WTC11 (cell line): ENCODE measurements around the gene ODAD3. TPM values are rescaled to one million over a fixed set of nuclear protein-coding genes. Genes with fewer than 3 reads are reported as not detected.

ENCODE experiments used
- ATAC-seq: fragments of 200-7000 bp; cut with Tn5 transposase; 2 replicates; pipeline ENCODE4 v1.10.0; 2021; ENCODE audit warnings: mild to moderate bottlenecking, moderate library complexity
- CTCF ChIA-PET: fragments of 300-600 bp; sonication (Branson Sonifier 250); formaldehyde crosslinking; loops from one replicate; lab custom pipeline; 2021; ENCODE audit warnings: antibody characterized with exemption; lab: Charles Lee
- POLR2A ChIA-PET: fragments of 350-600 bp; sonication (Branson Sonifier 250); formaldehyde crosslinking; loops from one replicate; lab custom pipeline; 2021; ENCODE audit warnings: antibody characterized with exemption; lab: Charles Lee
- DNase-seq: peaks from one replicate; pipeline ENCODE4 v3.0.0; 2021; ENCODE audit warnings: low spot score
- H3K27ac Mint-ChIP-seq: 2 replicates; pipeline ENCODE4 v1.8.0; 2021; ENCODE audit warnings: mixed read lengths
- H3K27me3 Mint-ChIP-seq: 2 replicates; pipeline ENCODE4 v1.8.0; 2021; ENCODE audit warnings: low read depth, mild to moderate bottlenecking, moderate library complexity, mixed read lengths
- H3K36me3 Mint-ChIP-seq: 2 replicates; pipeline ENCODE4 v1.8.0; 2021; ENCODE audit warnings: mixed read lengths
- H3K4me1 Mint-ChIP-seq: 2 replicates; pipeline ENCODE4 v1.8.0; 2022; ENCODE audit warnings: mixed read lengths
- H3K4me3 Mint-ChIP-seq: 2 replicates; pipeline ENCODE4 v1.8.0; 2021; ENCODE audit warnings: mild to moderate bottlenecking, moderate library complexity, mixed read lengths
- H3K9me3 Mint-ChIP-seq: 2 replicates; pipeline ENCODE4 v1.8.0; 2021; ENCODE audit warnings: mixed read lengths
- ATF1 ChIP-seq: sonication (generic); formaldehyde crosslinking; IDR thresholded peaks from 2 replicates; pipeline ENCODE4 v1.8.1; 2023; ENCODE audit warnings: mild to moderate bottlenecking, moderate library complexity, missing genetic modification reagents
- EMX1 ChIP-seq: fragments of 250-450 bp; sonication (Bioruptor Pico); IDR thresholded peaks from 2 replicates; pipeline ENCODE4 v1.8.0; 2021; ENCODE audit warnings: mild to moderate bottlenecking
- ETV6 ChIP-seq: sonication (generic); formaldehyde crosslinking; IDR thresholded peaks from 2 replicates; pipeline ENCODE4 v1.8.1; 2022; ENCODE audit warnings: mild to moderate bottlenecking, missing genetic modification reagents
- JUN ChIP-seq: sonication (generic); formaldehyde crosslinking; IDR thresholded peaks from 2 replicates; pipeline ENCODE4 v1.8.0; 2023; ENCODE audit warnings: mild to moderate bottlenecking, missing genetic modification reagents
- SOX15 ChIP-seq: fragments of 250-450 bp; sonication (Bioruptor Pico); IDR thresholded peaks from 2 replicates; pipeline ENCODE4 v1.9.0; 2021; ENCODE audit warnings: mild to moderate bottlenecking
- TEAD4 ChIP-seq: sonication (generic); formaldehyde crosslinking; IDR thresholded peaks from 2 replicates; pipeline ENCODE4 v1.8.0; 2022; ENCODE audit warnings: mild to moderate bottlenecking, missing genetic modification reagents
- ZNF263 ChIP-seq: sonication (generic); formaldehyde crosslinking; IDR thresholded peaks from 2 replicates; pipeline ENCODE4 v1.8.1; 2022; ENCODE audit warnings: low read depth, mild to moderate bottlenecking, moderate library complexity, missing genetic modification reagents
- ZNF423 ChIP-seq: fragments of 250-450 bp; sonication (Bioruptor Pico); IDR thresholded peaks from 2 replicates; pipeline ENCODE4 v2.1.2; 2022; ENCODE audit warnings: mild to moderate bottlenecking, moderate library complexity
- total RNA-seq: library from RNA; stranded (reverse); gene quantifications from 3 replicates; pipeline ENCODE4 v1.2.3, GENCODE V29; 2021
- TF ChIP-seq, protein P1 (sequence below): sonication (generic); formaldehyde crosslinking; IDR thresholded peaks from 2 replicates; pipeline ENCODE4 v1.8.1; 2023; ENCODE audit warnings: mild to moderate bottlenecking, missing genetic modification reagents, moderate library complexity
- TF ChIP-seq, protein P2 (sequence below): fragments of 200-600 bp; IDR thresholded peaks from 2 replicates; pipeline ENCODE4 v1.8.0; 2022; ENCODE audit warnings: antibody characterized with exemption
- TF ChIP-seq, protein P3 (sequence below): sonication (generic); formaldehyde crosslinking; IDR thresholded peaks from 2 replicates; pipeline ENCODE4 v1.8.0; 2022; ENCODE audit warnings: mild to moderate bottlenecking, missing genetic modification reagents
- TF ChIP-seq, protein P4 (sequence below): sonication (generic); formaldehyde crosslinking; IDR thresholded peaks from 2 replicates; pipeline ENCODE4 v1.8.0; 2023; ENCODE audit warnings: missing genetic modification reagents

ODAD3 gene
- total RNA-seq, 1 experiment from 2014 or later = 4.1 TPM

DNA sequence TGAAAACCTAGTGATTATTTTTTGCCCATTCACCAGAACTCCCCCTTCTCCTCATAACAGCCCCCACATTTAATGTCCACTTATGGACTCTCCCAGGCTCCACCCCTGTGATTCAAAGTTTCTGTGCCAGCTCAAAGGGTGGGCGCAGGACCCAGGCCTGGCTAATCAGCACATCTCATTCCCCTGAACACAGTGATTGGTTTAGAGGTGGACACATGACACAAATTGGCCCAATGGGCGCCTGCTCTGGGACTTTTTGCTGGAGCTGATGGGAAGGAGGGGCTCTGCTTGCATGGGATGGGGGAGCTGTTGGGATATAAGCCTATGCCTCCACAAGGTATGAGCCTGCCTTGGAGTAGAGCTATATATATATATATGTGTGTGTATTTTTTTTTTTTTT, 44.6 kb downstream of the ODAD3 start:
- Mint-ChIP-seq H3K4me1 (peaks cover 4% of the 10 kb centered on the region), H3K4me3 (no peak overlapping the region)
- TF ChIP-seq ATF1 (CRISPR knock-in tag) = no peak
- TF ChIP-seq, protein P1, sequence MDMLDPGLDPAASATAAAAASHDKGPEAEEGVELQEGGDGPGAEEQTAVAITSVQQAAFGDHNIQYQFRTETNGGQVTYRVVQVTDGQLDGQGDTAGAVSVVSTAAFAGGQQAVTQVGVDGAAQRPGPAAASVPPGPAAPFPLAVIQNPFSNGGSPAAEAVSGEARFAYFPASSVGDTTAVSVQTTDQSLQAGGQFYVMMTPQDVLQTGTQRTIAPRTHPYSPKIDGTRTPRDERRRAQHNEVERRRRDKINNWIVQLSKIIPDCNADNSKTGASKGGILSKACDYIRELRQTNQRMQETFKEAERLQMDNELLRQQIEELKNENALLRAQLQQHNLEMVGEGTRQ (CRISPR knock-in tag) = peak; percentile 54; the same call in 1 of the 2 replicates
- TF ChIP-seq, all 79 proteins: peak for 1
- no peak for DNase-seq
- H3K27me3 Mint-ChIP-seq = no peaks in the 10 kb centered on the region; the same call in 1 of the 2 replicates
- H3K36me3 Mint-ChIP-seq = peaks cover 16% of the 10 kb centered on the region
- POLR2A ChIA-PET = interaction anchor here (1.4 kb wide), 1 partner anchor 9 kb away, joined by 5 read pairs; no protein-coding TSS in a partner anchor
- peaks cover 13% of the 10 kb centered on the region for H3K9me3 Mint-ChIP-seq
- CTCF ChIA-PET = interaction anchor here (1.3 to 3.4 kb wide), 4 partner anchors 7 to 45 kb away, joined by 4 to 26 read pairs (median 9); partner anchors contain the start of gene PRKCSH
- peak; percentile 38; the same call in 1 of the 2 replicates for ATAC-seq
- no peak overlapping the region for H3K27ac Mint-ChIP-seq

DNA sequence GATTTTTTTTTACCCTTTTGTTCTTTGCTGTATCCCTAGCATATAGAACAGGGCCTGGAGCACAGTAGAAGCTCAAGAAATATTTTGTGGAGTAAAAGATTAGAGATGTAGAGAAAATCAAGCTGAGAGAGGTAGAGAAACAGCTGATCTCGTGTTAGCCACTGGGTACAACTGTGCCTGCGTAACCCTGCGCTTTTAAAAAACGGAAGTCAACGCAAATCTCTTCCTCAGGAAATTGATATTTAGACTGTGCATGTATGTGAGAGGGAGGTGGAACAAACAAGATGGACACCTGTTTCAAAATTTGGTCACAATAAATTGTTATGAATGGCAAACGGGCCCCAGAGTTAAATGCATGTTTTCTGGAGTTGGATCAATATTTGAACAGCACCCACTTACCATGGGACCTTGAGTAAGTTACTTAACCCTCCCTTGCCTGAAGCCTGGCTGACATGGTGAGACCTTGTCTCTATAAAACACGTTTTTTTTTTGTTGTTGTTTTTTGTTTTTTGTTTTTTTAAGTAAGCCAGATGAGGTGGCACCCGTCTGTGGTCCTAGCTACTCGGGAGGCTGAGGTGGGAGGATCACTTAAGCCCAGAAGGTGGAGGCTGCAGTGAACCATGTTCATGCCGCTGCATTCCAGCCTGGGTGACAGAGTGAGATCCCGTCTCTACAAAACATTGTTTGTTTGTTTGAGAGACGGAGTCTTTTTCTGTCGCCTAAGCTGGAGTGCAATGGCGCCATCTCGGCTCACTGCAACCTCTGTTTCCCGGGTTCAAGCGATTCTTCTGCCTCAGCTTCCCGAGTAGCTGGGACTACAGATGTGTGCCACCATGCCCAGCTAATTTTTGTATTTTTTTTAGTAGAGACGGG, 47.5 kb downstream of the ODAD3 start:
- DNase-seq = no peak
- POLR2A ChIA-PET = no interaction called here
- Mint-ChIP-seq H3K36me3 (0 out of 2 replicates have a peak, but pooled peaks cover 3% of the 10 kb centered on the region), H3K9me3 (peaks cover 9% of the 10 kb centered on the region), H3K4me1 (peaks cover 5% of the 10 kb centered on the region; the same call in 1 of the 2 replicates), H3K4me3 (no peak overlapping the region), H3K27me3 (no peaks in the 10 kb centered on the region; the same call in 1 of the 2 replicates), H3K27ac (no peak overlapping the region)
- TF ChIP-seq JUN (CRISPR knock-in tag) (no peak), ZNF423 (CRISPR knock-in tag) (no peak), EMX1 (CRISPR knock-in tag) (no peak), ZNF263 (CRISPR knock-in tag) (no peak)
- TF ChIP-seq, protein P2, sequence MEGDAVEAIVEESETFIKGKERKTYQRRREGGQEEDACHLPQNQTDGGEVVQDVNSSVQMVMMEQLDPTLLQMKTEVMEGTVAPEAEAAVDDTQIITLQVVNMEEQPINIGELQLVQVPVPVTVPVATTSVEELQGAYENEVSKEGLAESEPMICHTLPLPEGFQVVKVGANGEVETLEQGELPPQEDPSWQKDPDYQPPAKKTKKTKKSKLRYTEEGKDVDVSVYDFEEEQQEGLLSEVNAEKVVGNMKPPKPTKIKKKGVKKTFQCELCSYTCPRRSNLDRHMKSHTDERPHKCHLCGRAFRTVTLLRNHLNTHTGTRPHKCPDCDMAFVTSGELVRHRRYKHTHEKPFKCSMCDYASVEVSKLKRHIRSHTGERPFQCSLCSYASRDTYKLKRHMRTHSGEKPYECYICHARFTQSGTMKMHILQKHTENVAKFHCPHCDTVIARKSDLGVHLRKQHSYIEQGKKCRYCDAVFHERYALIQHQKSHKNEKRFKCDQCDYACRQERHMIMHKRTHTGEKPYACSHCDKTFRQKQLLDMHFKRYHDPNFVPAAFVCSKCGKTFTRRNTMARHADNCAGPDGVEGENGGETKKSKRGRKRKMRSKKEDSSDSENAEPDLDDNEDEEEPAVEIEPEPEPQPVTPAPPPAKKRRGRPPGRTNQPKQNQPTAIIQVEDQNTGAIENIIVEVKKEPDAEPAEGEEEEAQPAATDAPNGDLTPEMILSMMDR = no peak
- TF ChIP-seq, protein P3, sequence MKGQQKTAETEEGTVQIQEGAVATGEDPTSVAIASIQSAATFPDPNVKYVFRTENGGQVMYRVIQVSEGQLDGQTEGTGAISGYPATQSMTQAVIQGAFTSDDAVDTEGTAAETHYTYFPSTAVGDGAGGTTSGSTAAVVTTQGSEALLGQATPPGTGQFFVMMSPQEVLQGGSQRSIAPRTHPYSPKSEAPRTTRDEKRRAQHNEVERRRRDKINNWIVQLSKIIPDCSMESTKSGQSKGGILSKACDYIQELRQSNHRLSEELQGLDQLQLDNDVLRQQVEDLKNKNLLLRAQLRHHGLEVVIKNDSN (CRISPR knock-in tag) = no peak
- TF ChIP-seq, protein P1 (CRISPR knock-in tag) = no peak
- TF ChIP-seq, protein P4, sequence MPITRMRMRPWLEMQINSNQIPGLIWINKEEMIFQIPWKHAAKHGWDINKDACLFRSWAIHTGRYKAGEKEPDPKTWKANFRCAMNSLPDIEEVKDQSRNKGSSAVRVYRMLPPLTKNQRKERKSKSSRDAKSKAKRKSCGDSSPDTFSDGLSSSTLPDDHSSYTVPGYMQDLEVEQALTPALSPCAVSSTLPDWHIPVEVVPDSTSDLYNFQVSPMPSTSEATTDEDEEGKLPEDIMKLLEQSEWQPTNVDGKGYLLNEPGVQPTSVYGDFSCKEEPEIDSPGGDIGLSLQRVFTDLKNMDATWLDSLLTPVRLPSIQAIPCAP = no peak
- CTCF ChIA-PET = interaction anchor here (0.7 to 0.8 kb wide), 2 partner anchors 26 to 505 kb away, joined by 3 to 4 read pairs; no protein-coding TSS in a partner anchor
- no peak for ATAC-seq

DNA sequence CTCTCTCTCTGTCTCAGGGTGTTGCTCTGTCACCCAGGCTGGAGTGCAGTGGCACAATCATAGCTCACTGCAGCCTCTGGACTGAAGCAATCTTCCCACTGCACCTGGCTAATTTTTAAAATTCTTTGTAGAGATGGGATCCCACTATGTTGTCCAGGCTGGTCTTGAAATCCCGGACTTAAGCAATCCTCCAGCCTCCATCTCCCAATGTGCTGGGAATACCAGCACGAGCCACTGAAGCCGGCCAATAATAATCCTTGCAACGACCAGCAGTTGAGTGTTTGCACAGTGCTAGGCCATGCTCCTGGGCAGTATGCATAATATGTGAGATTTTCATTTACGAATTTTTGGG, 50.2 kb downstream of the ODAD3 start:
- no peak overlapping the region for H3K27ac Mint-ChIP-seq
- DNase-seq (no peak), ATAC-seq (no peak)
- TF ChIP-seq TEAD4 (CRISPR knock-in tag) (no peak), ETV6 (CRISPR knock-in tag) (no peak), SOX15 (CRISPR knock-in tag) (no peak)
- peaks cover 3% of the 10 kb centered on the region; the same call in 1 of the 2 replicates for H3K27me3 Mint-ChIP-seq
- CTCF ChIA-PET = interaction anchor here (0.6 to 5.3 kb wide), 11 partner anchors 10 to 142 kb away, joined by 3 to 308 read pairs (median 35); partner anchors contain the start of genes CCDC159, ODAD3, PRKCSH and RGL3
- peaks cover 4% of the 10 kb centered on the region for H3K36me3 Mint-ChIP-seq
- peak overlapping the region; percentile 91 for H3K4me3 Mint-ChIP-seq
- H3K4me1 Mint-ChIP-seq = peaks cover 19% of the 10 kb centered on the region
- POLR2A ChIA-PET = interaction anchor here (0.6 to 5.9 kb wide), 3 partner anchors 36 to 95 kb away, joined by 5 to 115 read pairs (median 6); partner anchors contain the start of genes ODAD3, PRKCSH and RGL3
- H3K9me3 Mint-ChIP-seq = peaks cover 3% of the 10 kb centered on the region; the same call in 1 of the 2 replicates
